ENCODE measurements around the gene ASPM.

DNA sequence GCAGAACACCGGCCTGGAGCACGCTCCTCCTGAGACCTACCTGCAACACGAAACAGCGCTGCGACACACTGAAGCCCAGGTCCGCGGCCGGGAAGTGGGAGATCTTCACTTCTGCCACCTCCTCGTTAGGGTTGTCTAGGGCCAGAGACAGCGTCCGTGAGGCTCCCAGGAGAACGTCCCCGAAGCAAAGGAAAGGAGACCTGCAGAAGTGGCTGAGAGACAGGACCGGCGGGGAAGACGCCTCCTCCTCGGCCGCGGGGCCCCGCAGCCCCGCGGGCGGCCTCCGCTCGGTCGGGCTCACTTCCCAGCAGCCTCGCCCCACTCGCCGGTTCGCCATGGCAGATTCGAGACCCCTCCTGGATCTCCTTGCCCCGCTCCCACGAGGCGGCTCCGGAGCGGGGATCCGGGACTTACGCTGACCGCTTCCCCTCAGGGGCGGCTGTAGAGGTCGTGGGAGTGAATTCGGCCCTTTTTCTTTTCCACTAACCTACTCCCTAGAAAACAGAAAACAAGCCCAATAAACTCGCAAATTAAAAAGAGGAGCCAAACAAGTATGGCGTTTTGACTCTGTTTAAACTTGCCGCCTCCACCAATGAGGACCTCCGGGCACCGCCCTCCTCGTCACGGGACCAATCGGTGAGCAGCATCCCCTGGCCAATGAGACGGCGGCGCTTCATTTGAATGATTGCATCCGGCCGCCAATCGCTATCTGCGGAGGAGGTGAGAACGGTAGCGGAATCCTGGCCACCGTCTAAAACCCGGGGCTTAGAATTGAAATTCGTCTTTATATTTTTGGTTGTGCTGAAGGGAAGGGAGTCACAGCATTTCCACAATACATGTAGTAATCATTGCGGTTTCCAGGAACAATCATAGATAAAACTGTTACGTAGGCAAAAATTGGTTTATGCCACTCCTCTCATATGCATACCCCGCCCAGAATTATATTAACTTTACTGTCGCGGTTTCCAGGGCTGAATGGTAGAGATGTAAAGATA, at the start of gene ASPM:
- TF ChIP-seq, protein P1, sequence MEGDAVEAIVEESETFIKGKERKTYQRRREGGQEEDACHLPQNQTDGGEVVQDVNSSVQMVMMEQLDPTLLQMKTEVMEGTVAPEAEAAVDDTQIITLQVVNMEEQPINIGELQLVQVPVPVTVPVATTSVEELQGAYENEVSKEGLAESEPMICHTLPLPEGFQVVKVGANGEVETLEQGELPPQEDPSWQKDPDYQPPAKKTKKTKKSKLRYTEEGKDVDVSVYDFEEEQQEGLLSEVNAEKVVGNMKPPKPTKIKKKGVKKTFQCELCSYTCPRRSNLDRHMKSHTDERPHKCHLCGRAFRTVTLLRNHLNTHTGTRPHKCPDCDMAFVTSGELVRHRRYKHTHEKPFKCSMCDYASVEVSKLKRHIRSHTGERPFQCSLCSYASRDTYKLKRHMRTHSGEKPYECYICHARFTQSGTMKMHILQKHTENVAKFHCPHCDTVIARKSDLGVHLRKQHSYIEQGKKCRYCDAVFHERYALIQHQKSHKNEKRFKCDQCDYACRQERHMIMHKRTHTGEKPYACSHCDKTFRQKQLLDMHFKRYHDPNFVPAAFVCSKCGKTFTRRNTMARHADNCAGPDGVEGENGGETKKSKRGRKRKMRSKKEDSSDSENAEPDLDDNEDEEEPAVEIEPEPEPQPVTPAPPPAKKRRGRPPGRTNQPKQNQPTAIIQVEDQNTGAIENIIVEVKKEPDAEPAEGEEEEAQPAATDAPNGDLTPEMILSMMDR (IDR thresholded peaks at IDR 0.05), result no peak
- TF ChIP-seq EP300 (IDR thresholded peaks at IDR 0.05), result no peak
